Measurements from ENCODE around the gene PROCA1. TPM values are rescaled to one million over a fixed set of nuclear protein-coding genes. Genes with fewer than 3 reads are reported as not detected.

PROCA1 gene
- total RNA-seq, 4 donors from 2014 or later = 0.36 to 6.2 TPM; not detected in 2

DNA sequence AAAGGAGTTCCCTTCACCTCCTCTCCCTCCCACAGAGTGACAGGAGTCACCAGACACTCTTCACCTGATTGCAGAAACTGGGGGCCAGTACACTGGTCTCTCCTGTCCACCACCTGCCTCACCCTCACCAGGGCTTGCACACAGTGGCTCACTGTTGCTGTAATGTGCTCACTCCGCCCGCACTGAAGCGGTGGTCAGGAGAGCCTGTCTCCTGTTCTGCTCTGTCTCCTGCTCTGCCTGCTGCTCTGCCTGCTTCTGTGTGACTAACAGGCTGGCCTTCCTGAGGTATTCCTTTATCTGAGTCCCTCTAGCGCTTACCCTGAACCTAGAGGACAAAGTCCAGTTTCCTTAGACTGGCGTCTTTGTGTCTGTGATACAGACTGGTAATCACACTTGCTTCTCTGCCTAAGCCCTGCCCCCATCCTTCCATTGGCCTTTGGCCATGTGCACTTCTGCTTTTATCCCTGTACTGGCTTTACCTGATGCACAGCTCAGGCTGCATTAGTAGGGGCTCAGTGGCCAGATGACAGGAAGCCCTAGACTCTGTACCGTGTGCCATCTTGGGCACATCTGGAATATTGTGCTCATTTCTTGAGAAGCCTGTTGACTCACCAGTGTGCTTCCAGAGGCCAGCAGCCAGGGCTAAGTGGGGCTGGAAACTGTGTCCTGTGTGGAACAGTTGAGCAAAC is 13.3 kb downstream of the PROCA1 start:
- Histone ChIP-seq H3K27ac (no peak overlapping the region), H3K36me3 (peaks cover 100% of the 10 kb centered on the region), H3K27me3 (no peaks in the 10 kb centered on the region), H3K4me3 (no peak overlapping the region), H3K9me3 (no peaks in the 10 kb centered on the region), H3K4me1 (no peaks in the 10 kb centered on the region)
- 88% methylated on average over 6 of the region's 6 CpGs for WGBS
- no peak for DNase-seq (ENCODE audit: low spot score in 2 of 2)
- TF ChIP-seq POLR2AphosphoS5 (IDR thresholded peaks at IDR 0.05) (no peak), EP300 (IDR thresholded peaks at IDR 0.05) (no peak), CTCF (IDR thresholded peaks at IDR 0.05) (no peak), POLR2A (IDR thresholded peaks at IDR 0.05) (no peak)

DNA sequence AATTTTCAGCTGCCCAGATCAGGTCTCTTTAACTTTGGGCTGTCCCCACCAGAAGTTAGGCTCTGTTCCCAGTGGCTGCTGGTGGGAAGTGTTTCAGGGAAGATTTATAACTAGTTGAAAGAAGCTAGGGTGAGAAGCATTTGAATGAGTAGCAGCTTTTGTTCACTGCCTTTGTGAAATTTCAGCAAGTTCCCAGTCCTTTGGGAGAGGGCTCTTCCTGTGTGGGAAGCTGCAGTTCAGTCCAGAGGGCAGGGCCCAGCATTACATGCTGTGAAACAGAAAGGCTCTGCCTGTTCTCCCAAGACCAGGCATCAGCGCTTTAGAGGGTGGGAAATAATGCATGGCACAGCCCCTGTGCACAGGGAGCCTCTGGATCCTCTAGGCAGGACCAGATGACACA is 17.8 kb downstream of the PROCA1 start:
- no peaks in the 10 kb centered on the region for H3K27me3 ChIP-seq
- no peaks in the 10 kb centered on the region for H3K9me3 ChIP-seq
- peaks cover 100% of the 10 kb centered on the region for H3K36me3 ChIP-seq
- TF ChIP-seq POLR2A (IDR thresholded peaks at IDR 0.05) = no peak
- DNase-seq (ENCODE audit: low spot score in 2 of 2) = no peak
- H3K27ac ChIP-seq = no peak overlapping the region
- 54% methylated on average over 1 of the region's 1 CpG for WGBS
- H3K4me1 ChIP-seq = no peaks in the 10 kb centered on the region
- no peak overlapping the region for H3K4me3 ChIP-seq

DNA sequence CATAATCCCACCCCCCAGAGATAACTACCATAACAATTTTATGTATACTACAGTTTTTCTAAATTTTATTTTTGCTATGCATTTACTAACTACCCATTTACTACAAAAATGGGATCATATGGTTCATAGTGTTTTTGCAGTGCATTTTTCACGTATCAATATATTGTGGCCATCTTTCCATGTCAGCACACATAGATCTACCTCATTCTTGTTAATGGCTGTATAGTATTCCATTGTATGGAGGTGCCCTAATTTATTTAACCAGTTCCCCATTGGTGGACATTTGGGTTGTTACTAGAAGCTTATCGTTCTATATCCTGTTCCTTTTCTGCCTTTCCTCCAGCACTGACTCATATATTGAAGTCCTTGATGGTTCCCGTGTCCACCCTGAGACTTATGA is 22.7 kb downstream of the PROCA1 start:
- 100% methylated on average over 3 of the region's 3 CpGs for WGBS
- Histone ChIP-seq H3K36me3 (peaks cover 100% of the 10 kb centered on the region), H3K4me3 (no peak overlapping the region), H3K9me3 (no peaks in the 10 kb centered on the region), H3K27me3 (no peaks in the 10 kb centered on the region), H3K27ac (no peak overlapping the region), H3K4me1 (peaks cover 5% of the 10 kb centered on the region)
- TF ChIP-seq CTCF (IDR thresholded peaks at IDR 0.05) (no peak), POLR2AphosphoS5 (IDR thresholded peaks at IDR 0.05) (no peak)
- no peak for DNase-seq (ENCODE audit: low spot score in 2 of 2)

- Histone ChIP-seq H3K27me3 (no peaks in the 10 kb centered on the region), H3K27ac (no peak overlapping the region), H3K4me3 (no peak overlapping the region), H3K36me3 (peaks cover 100% of the 10 kb centered on the region), H3K9me3 (no peaks in the 10 kb centered on the region), H3K4me1 (peaks cover 5% of the 10 kb centered on the region)
- no peak for DNase-seq (ENCODE audit: low spot score in 2 of 2)
- 94% methylated on average over 4 of the region's 4 CpGs for WGBS
- no peak for TF ChIP-seq EP300 (IDR thresholded peaks at IDR 0.05)
- TF ChIP-seq POLR2AphosphoS5 (IDR thresholded peaks at IDR 0.05) = no peak
- no peak for TF ChIP-seq CTCF (IDR thresholded peaks at IDR 0.05)
- no peak for TF ChIP-seq POLR2A (IDR thresholded peaks at IDR 0.05)
These were observed 23.2 kb downstream of the PROCA1 start for GRCh38 chr17:28688481-28688880.

DNA sequence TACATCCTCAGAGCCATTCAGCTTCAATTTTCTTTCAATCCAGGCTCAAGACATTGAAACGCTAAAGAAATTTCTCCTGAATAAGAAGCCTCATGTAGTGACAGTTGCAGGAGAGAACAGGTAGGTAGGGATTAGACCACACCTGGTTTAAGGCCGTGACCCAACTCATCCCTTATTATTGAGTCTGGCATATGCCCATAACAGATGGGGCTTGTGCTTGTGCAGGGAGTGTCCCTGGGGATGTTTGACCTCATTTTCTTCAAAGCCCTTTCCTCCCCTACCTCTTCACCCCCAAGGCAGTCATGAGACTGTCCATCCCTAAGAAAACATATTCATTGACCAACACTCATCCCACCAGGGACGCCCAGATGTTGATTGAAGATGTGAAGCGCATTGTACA is 25.4 kb downstream of the PROCA1 start:
- WGBS = 76% methylated on average over 4 of the region's 4 CpGs
- no peak for TF ChIP-seq CTCF (IDR thresholded peaks at IDR 0.05)
- TF ChIP-seq EP300 (IDR thresholded peaks at IDR 0.05) = no peak
- no peak for TF ChIP-seq POLR2AphosphoS5 (IDR thresholded peaks at IDR 0.05)
- no peak for TF ChIP-seq POLR2A (IDR thresholded peaks at IDR 0.05)
- Histone ChIP-seq H3K27me3 (no peaks in the 10 kb centered on the region), H3K4me3 (no peak overlapping the region), H3K9me3 (no peaks in the 10 kb centered on the region), H3K4me1 (peaks cover 5% of the 10 kb centered on the region), H3K36me3 (peaks cover 100% of the 10 kb centered on the region), H3K27ac (no peak overlapping the region)
- DNase-seq (ENCODE audit: low spot score in 2 of 2) = no peak

DNA sequence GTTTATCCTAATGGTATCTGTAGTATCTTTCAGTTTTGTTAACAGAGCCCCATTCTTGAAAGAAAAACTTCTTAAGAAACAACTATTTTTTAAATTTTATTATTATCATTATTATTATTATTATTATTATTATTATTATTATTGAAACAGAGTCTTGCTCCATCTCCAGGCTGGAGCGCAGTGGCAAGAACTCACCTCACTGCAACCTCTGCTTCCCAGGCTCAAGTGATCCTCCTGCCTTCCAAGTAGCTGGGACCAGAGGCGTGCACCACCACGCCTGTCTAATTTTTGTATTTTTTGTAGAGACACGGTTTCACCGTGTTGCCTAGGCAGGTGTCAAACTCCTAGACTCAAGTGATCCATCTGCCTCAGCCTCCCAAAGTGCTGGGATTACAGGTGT is 26.3 kb downstream of the PROCA1 start:
- Histone ChIP-seq H3K36me3 (peaks cover 100% of the 10 kb centered on the region), H3K4me1 (peaks cover 5% of the 10 kb centered on the region), H3K4me3 (no peak overlapping the region), H3K9me3 (no peaks in the 10 kb centered on the region), H3K27me3 (no peaks in the 10 kb centered on the region), H3K27ac (no peak overlapping the region)
- peak in 1 of 2 donors; percentile 62 for DNase-seq (ENCODE audit: low spot score in 2 of 2)
- TF ChIP-seq CTCF (IDR thresholded peaks at IDR 0.05) = no peak
- no peak for TF ChIP-seq POLR2AphosphoS5 (IDR thresholded peaks at IDR 0.05)
- TF ChIP-seq POLR2A (IDR thresholded peaks at IDR 0.05) = no peak
- WGBS = 88% methylated on average over 5 of the region's 5 CpGs

All from suprapubic skin (tissue), 4 donors.